Neural cell (in vitro differentiated cells): ENCODE results near the gene CCDC32.

Source experiments
- CTCF ChIP-seq: fragments of 450-650 bp; IDR thresholded peaks from 2 replicates; pipeline ENCODE4 v1.5.1; 2014; ENCODE audit warnings: antibody characterized with exemption, mild to moderate bottlenecking, moderate library complexity; ENCODE audit not compliant: poor library complexity, severe bottlenecking
- EP300 ChIP-seq: fragments of 450-650 bp; conservative IDR thresholded peaks from 2 replicates; pipeline ENCODE4 v1.6.1; 2014; ENCODE audit warnings: antibody characterized with exemption, mild to moderate bottlenecking, moderate library complexity; ENCODE audit not compliant: poor library complexity, severe bottlenecking
- EZH2 ChIP-seq: fragments of 200-600, 300-800 bp; shearing (Covaris generic), sonication (generic); IDR thresholded peaks from 2 replicates; pipeline ENCODE4 v1.6.1; 2014; ENCODE audit warnings: antibody characterized with exemption, low read length, borderline replicate concordance, mild to moderate bottlenecking; ENCODE audit not compliant: insufficient read depth, poor library complexity, severe bottlenecking
- POLR2AphosphoS5 ChIP-seq: IDR thresholded peaks from 2 replicates; pipeline ENCODE4 v1.6.1; 2012
- SMC3 ChIP-seq: fragments of 450-650 bp; conservative IDR thresholded peaks from 2 replicates; pipeline ENCODE4 v1.6.1; 2014; ENCODE audit warnings: antibody characterized with exemption, mild to moderate bottlenecking, moderate library complexity; ENCODE audit not compliant: poor library complexity
- TAF1 ChIP-seq: IDR thresholded peaks from 2 replicates; pipeline ENCODE4 v1.6.1; 2012; ENCODE audit warnings: low read depth

DNA sequence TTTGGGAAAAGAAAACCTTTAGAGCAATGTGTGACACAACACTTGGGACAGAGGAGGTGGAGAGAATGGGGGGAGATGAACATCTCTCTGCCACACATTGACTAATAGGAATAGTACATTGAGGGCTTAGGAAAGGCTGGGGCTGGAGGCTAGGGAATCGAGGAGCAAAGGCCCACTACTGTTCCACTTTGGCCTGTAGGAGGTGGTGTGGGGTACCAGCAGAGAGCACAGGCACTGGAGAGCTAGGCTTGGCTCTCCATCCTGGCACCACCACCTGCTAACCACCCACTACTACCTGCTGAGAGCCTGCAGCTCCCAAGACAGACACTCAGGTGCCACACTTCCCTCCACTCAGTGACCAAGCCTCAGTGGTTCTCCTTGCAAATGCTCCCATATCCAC lies 19.4 kb downstream of the CCDC32 start:
- no peak for TF ChIP-seq TAF1
- no peak for TF ChIP-seq CTCF
- no peak for TF ChIP-seq EP300
- no peak for TF ChIP-seq EZH2
- TF ChIP-seq SMC3 = no peak
- TF ChIP-seq POLR2AphosphoS5 = no peak
